A549 (cell line): ENCODE measurements around the gene MLLT1. TPM values are rescaled to one million over a fixed set of nuclear protein-coding genes. Genes with fewer than 3 reads are reported as not detected.

Experiments used
- ATAC-seq, 2 experiments: fragments of 200-7000 bp in 1 of 2; fragments of >200 bp in 1 of 2; cut with Nextera tagmentation in 1 of 2; cut with Tn5 transposase in 1 of 2; 3 replicates each; pipeline versions ENCODE4 v1.8.0 to v1.9.1; 2018 to 2020; ENCODE audit warnings: mild to moderate bottlenecking in 1 of 2, moderate library complexity in 1 of 2
- CTCF ChIA-PET: fragments of 300-600 bp; sonication (Branson Sonifier 250); formaldehyde crosslinking; extraction: SDS; loops from one replicate; lab custom pipeline; 2021; ENCODE audit warnings: antibody characterized with exemption, inconsistent platforms; lab: Yijun Ruan, JAX
- POLR2A ChIA-PET: fragments of 350-600 bp; formaldehyde crosslinking; extraction: SDS; loops from one replicate; lab custom pipeline; 2021; ENCODE audit warnings: antibody characterized with exemption, inconsistent platforms; lab: Yijun Ruan, JAX
- DNase-seq, 2 experiments: peaks; one replicate each; pipeline versions ENCODE4 v3.0.0 to v3.0.0-alpha.2; 2011 to 2016; ENCODE audit warnings: low read depth in 1 of 2, low spot score in 1 of 2
- FAIRE-seq: peaks from 2 replicates; lab custom pipeline; 2011; peaks lifted over from hg19 to GRCh38; lab: Jason Lieb, UNC
- H3K27ac ChIP-seq, 2 experiments: fragments of >200 bp; sonication (Bioruptor Twin); formaldehyde crosslinking; 3 replicates each; pipeline ENCODE4 v1.5.1; 2016 to 2017
- H3K4me1 ChIP-seq: fragments of >200 bp; sonication (Bioruptor Twin); formaldehyde crosslinking; 3 replicates; pipeline ENCODE4 v1.6.1; 2016
- H3K4me2 ChIP-seq: fragments of >200 bp; sonication (Bioruptor Twin); formaldehyde crosslinking; 3 replicates; pipeline ENCODE4 v1.6.1; 2016
- H3K4me3 ChIP-seq: fragments of >200 bp; sonication (Bioruptor Twin); formaldehyde crosslinking; 3 replicates; pipeline ENCODE4 v1.5.1; 2016
- H3K9me3 ChIP-seq: fragments of >200 bp; sonication (Bioruptor Twin); formaldehyde crosslinking; 3 replicates; pipeline ENCODE4 v1.6.1; 2016
- CBX2 ChIP-seq: fragments of 200-600 bp; sonication (generic); IDR thresholded peaks from 2 replicates; pipeline ENCODE4 v1.6.1; 2016; ENCODE audit warnings: low read depth, mild to moderate bottlenecking, borderline replicate concordance
- CHD4 ChIP-seq: fragments of 200-600 bp; sonication (generic); IDR thresholded peaks from 2 replicates; pipeline ENCODE4 v1.6.1; 2016; ENCODE audit warnings: antibody characterized with exemption, mild to moderate bottlenecking, borderline replicate concordance
- EHF ChIP-seq: fragments of 250-450 bp; sonication (Bioruptor Pico); IDR thresholded peaks from 2 replicates; pipeline ENCODE4 v1.5.0; 2020; ENCODE audit warnings: mild to moderate bottlenecking
- EP300 ChIP-seq, 2 experiments: fragments of >200 bp; sonication (Bioruptor Twin); formaldehyde crosslinking; IDR thresholded peaks; 2 replicates in 1 of 2; 3 replicates in 1 of 2; pipeline ENCODE4 v1.6.1; 2016 to 2017
- ESRRA ChIP-seq: fragments of 150-350 bp; IDR thresholded peaks from 2 replicates; pipeline ENCODE4 v1.6.1; 2014; ENCODE audit warnings: mild to moderate bottlenecking, low read length, borderline replicate concordance
- FOXS1 ChIP-seq: fragments of 250-450 bp; sonication (Bioruptor Pico); IDR thresholded peaks from 2 replicates; pipeline ENCODE4 v1.5.0; 2020; ENCODE audit warnings: mild to moderate bottlenecking, moderate library complexity
- GATA3 ChIP-seq: IDR thresholded peaks from 2 replicates; pipeline ENCODE4 v1.6.1; 2012; ENCODE audit warnings: borderline replicate concordance
- HDAC2 ChIP-seq: fragments of 200-600 bp; sonication (generic); IDR thresholded peaks from 2 replicates; pipeline ENCODE4 v1.6.1; 2016
- HOXB5 ChIP-seq: fragments of 250-450 bp; sonication (Bioruptor Pico); IDR thresholded peaks from 2 replicates; pipeline ENCODE4 v1.5.0; 2020; ENCODE audit warnings: mild to moderate bottlenecking, moderate library complexity
- KDM1A ChIP-seq: fragments of 200-600 bp; sonication (generic); IDR thresholded peaks from 2 replicates; pipeline ENCODE4 v1.6.1; 2016; ENCODE audit warnings: low read depth, mild to moderate bottlenecking
- RAD21 ChIP-seq, 2 experiments: fragments of >200 bp in 1 of 2; sonication (Bioruptor Twin) in 1 of 2; formaldehyde crosslinking in 1 of 2; IDR thresholded peaks in 1 of 2; conservative IDR thresholded peaks in 1 of 2; 2 replicates in 1 of 2; 3 replicates in 1 of 2; pipeline ENCODE4 v1.6.1; 2012 to 2018; ENCODE audit warnings: inconsistent platforms in 1 of 2
- RARB ChIP-seq: fragments of 250-450 bp; sonication (Bioruptor Pico); IDR thresholded peaks from 2 replicates; pipeline ENCODE4 v1.8.0; 2021; ENCODE audit warnings: mild to moderate bottlenecking, moderate library complexity
- RNF2 ChIP-seq: fragments of 200-600 bp; sonication (generic); IDR thresholded peaks from 2 replicates; pipeline ENCODE4 v1.6.1; 2016; ENCODE audit warnings: low read depth, mild to moderate bottlenecking, antibody characterized with exemption, moderate library complexity, borderline replicate concordance
- SREBF2 ChIP-seq: fragments of 450-650 bp; IDR thresholded peaks from 2 replicates; pipeline ENCODE4 v1.6.1; 2014; ENCODE audit warnings: mild to moderate bottlenecking, moderate library complexity
- ZSCAN20 ChIP-seq: fragments of 250-450 bp; sonication (Bioruptor Pico); IDR thresholded peaks from 2 replicates; pipeline ENCODE4 v1.8.0; 2022; ENCODE audit warnings: mild to moderate bottlenecking, moderate library complexity
- WGBS: methylation state at CpG from one replicate; pipeline ENCODE4 v1.1.6; 2017; ENCODE audit errors: missing lambda C conversion rate; 5-methylcytosine and 5-hydroxymethylcytosine counted together
- polyA plus RNA-seq, 4 experiments: library from polyadenylated mRNA; depleted of rRNA in 3 of 4; stranded (reverse); fragments of >200 nt; fragmentation: RNase III in 1 of 4; extraction: RNeasy Plus Mini Kit Qiagen cat#74134 plus additional on column Dnase treatment in 1 of 4; gene quantifications; 2 replicates in 3 of 4; 3 replicates in 1 of 4; pipeline ENCODE4 v1.2.3, GENCODE V29; 2011 to 2017
- TF ChIP-seq, protein P1 (sequence below): fragments of 250-450 bp; sonication (Bioruptor Pico); IDR thresholded peaks from 2 replicates; pipeline ENCODE4 v1.5.0; 2020; ENCODE audit warnings: low read depth, mild to moderate bottlenecking, moderate library complexity
- TF ChIP-seq, protein P2 (sequence below): fragments of >200 bp; sonication (Bioruptor Twin); formaldehyde crosslinking; IDR thresholded peaks from 3 replicates; pipeline ENCODE4 v1.5.1; 2016
- TF ChIP-seq, protein P3 (sequence below): fragments of 250-450 bp; sonication (Bioruptor Pico); IDR thresholded peaks from 2 replicates; pipeline ENCODE4 v1.5.0; 2021; ENCODE audit warnings: mild to moderate bottlenecking, moderate library complexity, borderline replicate concordance
- TF ChIP-seq, protein P4 (sequence below): fragments of >200 bp; sonication (Bioruptor Twin); formaldehyde crosslinking; IDR thresholded peaks from 3 replicates; pipeline ENCODE4 v1.6.1; 2016
- TF ChIP-seq, protein P5 (sequence below): fragments of 200-600 bp; sonication (generic); IDR thresholded peaks from 2 replicates; pipeline ENCODE4 v1.6.1; 2016; ENCODE audit warnings: antibody characterized with exemption, mild to moderate bottlenecking, moderate library complexity

MLLT1 gene
- polyA plus RNA-seq, 2 of the 4 experiments (the other 2 are of a cell fraction): 7.4 to 17.5 TPM

DNA sequence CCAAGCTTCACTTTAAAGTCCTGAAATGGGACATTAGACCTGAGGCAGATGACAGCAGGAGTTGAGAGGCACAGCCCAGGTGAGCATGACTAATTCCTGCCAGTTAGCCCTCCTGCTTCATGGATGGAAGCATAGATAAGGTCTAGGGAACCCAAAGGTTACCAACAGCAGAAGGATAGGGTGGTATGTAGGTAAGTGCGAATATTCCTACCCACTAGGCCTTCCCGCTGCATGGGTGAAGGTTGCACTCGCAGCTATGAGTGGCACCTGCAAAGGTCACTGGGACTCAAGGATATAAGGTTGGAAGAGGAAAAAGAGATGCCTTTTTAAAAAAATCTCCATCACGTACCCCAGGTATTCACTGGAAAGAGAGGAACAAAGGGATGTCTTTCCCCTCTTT lies 12.2 kb upstream of the MLLT1 start:
- DNase-seq: no peak
- no peak for ATAC-seq
- no peak for TF ChIP-seq GATA3
- TF ChIP-seq RAD21 (conservative IDR thresholded peaks at IDR 0.05 in 1 of 2, IDR thresholded peaks at IDR 0.05 in 1 of 2): no peak
- TF ChIP-seq, protein P1, sequence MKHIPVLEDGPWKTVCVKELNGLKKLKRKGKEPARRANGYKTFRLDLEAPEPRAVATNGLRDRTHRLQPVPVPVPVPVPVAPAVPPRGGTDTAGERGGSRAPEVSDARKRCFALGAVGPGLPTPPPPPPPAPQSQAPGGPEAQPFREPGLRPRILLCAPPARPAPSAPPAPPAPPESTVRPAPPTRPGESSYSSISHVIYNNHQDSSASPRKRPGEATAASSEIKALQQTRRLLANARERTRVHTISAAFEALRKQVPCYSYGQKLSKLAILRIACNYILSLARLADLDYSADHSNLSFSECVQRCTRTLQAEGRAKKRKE: no peak
- TF ChIP-seq EP300 (IDR thresholded peaks at IDR 0.05): no peak
- no peak for TF ChIP-seq KDM1A
- no peak for TF ChIP-seq ZSCAN20 (CRISPR knock-in tag)
- TF ChIP-seq RNF2: no peak
- ChIA-PET CTCF (interaction anchor here (0.7 to 1.7 kb wide), 2 partner anchors 74 to 449 kb away, joined by 3 to 5 read pairs; no protein-coding TSS in a partner anchor), POLR2A (no interaction called here)
- Histone ChIP-seq H3K4me1 (no peaks in the 10 kb centered on the region), H3K27ac (no peak overlapping the region), H3K4me3 (no peak overlapping the region), H3K9me3 (peaks cover 11% of the 10 kb centered on the region; the same call in 2 of the 3 replicates), H3K4me2 (no peak overlapping the region)
- no peak for FAIRE-seq
- 63% methylated on average over 4 of the region's 4 CpGs for WGBS

DNA sequence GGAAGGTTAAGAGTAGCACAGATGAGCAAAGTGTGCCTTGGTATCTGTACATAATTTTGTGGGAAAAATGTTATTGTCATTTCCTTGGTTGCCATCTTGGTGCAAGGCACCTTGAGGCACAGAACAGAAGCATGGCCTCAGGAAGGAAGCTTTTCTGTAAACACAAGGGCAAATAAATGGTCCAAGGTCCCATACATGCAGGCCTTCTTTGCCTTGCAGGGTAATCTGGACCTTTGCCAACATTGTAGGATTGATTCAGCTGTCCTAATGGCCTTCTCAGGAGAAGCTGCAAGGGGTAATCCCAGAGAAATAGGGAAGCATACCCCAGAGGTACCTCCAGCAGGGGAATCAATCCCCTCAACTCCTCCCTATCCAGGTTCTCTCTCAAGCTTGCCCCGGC lies 9.0 kb upstream of the MLLT1 start:
- Histone ChIP-seq H3K9me3 (peaks cover 15% of the 10 kb centered on the region; the same call in 2 of the 3 replicates), H3K4me2 (no peak overlapping the region), H3K4me3 (no peak overlapping the region), H3K27ac (no peak overlapping the region), H3K4me1 (no peaks in the 10 kb centered on the region)
- ChIA-PET POLR2A (no interaction called here), CTCF (no interaction called here)
- ATAC-seq: no peak
- no peak for DNase-seq
- TF ChIP-seq EHF (CRISPR knock-in tag): no peak
- TF ChIP-seq, protein P2, sequence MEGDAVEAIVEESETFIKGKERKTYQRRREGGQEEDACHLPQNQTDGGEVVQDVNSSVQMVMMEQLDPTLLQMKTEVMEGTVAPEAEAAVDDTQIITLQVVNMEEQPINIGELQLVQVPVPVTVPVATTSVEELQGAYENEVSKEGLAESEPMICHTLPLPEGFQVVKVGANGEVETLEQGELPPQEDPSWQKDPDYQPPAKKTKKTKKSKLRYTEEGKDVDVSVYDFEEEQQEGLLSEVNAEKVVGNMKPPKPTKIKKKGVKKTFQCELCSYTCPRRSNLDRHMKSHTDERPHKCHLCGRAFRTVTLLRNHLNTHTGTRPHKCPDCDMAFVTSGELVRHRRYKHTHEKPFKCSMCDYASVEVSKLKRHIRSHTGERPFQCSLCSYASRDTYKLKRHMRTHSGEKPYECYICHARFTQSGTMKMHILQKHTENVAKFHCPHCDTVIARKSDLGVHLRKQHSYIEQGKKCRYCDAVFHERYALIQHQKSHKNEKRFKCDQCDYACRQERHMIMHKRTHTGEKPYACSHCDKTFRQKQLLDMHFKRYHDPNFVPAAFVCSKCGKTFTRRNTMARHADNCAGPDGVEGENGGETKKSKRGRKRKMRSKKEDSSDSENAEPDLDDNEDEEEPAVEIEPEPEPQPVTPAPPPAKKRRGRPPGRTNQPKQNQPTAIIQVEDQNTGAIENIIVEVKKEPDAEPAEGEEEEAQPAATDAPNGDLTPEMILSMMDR: no peak
- no peak for FAIRE-seq
- 50% methylated on average over 1 of the region's 1 CpG for WGBS

DNA sequence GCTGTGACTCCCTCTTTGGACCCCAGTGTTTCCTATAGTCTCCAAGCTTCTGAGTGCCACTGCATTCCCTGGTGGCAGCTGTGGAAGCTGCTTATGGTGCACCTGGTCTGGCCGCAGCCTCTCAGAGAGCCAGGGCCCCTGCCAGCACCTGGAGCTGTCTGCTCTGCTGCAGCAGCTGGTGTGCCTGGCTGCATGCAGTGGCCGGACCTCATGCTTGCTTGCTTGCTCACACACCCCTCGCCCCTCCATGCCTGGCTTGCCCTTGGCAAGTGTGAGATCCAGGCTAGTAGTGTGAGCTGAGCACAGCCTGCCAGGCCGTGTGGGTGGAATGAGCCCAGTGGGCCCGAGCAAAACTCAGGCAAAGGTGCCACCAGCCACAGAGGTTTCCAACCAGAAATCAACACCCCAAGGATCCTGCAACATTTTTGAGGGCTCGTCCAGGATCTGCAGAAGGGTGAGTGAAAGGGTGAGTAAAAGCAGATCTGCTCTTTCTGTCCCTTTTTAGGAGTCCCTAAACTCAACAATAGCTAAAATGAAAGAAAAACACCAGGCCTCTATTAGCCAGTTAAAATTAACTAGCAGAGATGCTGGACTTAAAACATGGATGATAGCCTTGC lies 7.6 kb upstream of the MLLT1 start:
- Histone ChIP-seq H3K4me1 (no peaks in the 10 kb centered on the region), H3K9me3 (peaks cover 15% of the 10 kb centered on the region; the same call in 2 of the 3 replicates), H3K4me3 (no peak overlapping the region)
- no peak for FAIRE-seq
- POLR2A ChIA-PET: no interaction called here
- CTCF ChIA-PET: interaction anchor here (0.8 to 1.6 kb wide), 6 partner anchors 12 to 68 kb away, joined by 3 to 5 read pairs (median 4); no protein-coding TSS in a partner anchor
- no peak for ATAC-seq
- no peak for TF ChIP-seq HDAC2
- TF ChIP-seq CHD4: no peak
- no peak for TF ChIP-seq ESRRA
- no peak for TF ChIP-seq SREBF2
- TF ChIP-seq, protein P3, sequence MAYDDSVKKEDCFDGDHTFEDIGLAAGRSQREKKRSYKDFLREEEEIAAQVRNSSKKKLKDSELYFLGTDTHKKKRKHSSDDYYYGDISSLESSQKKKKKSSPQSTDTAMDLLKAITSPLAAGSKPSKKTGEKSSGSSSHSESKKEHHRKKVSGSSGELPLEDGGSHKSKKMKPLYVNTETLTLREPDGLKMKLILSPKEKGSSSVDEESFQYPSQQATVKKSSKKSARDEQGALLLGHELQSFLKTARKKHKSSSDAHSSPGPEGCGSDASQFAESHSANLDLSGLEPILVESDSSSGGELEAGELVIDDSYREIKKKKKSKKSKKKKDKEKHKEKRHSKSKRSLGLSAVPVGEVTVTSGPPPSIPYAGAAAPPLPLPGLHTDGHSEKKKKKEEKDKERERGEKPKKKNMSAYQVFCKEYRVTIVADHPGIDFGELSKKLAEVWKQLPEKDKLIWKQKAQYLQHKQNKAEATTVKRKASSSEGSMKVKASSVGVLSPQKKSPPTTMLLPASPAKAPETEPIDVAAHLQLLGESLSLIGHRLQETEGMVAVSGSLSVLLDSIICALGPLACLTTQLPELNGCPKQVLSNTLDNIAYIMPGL (CRISPR knock-in tag): no peak
- no peak for TF ChIP-seq HOXB5 (CRISPR knock-in tag)
- no peak for TF ChIP-seq FOXS1 (CRISPR knock-in tag)
- TF ChIP-seq, protein P4, sequence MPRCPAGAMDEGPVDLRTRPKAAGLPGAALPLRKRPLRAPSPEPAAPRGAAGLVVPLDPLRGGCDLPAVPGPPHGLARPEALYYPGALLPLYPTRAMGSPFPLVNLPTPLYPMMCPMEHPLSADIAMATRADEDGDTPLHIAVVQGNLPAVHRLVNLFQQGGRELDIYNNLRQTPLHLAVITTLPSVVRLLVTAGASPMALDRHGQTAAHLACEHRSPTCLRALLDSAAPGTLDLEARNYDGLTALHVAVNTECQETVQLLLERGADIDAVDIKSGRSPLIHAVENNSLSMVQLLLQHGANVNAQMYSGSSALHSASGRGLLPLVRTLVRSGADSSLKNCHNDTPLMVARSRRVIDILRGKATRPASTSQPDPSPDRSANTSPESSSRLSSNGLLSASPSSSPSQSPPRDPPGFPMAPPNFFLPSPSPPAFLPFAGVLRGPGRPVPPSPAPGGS: no peak
- TF ChIP-seq CBX2: no peak
- TF ChIP-seq, protein P5, sequence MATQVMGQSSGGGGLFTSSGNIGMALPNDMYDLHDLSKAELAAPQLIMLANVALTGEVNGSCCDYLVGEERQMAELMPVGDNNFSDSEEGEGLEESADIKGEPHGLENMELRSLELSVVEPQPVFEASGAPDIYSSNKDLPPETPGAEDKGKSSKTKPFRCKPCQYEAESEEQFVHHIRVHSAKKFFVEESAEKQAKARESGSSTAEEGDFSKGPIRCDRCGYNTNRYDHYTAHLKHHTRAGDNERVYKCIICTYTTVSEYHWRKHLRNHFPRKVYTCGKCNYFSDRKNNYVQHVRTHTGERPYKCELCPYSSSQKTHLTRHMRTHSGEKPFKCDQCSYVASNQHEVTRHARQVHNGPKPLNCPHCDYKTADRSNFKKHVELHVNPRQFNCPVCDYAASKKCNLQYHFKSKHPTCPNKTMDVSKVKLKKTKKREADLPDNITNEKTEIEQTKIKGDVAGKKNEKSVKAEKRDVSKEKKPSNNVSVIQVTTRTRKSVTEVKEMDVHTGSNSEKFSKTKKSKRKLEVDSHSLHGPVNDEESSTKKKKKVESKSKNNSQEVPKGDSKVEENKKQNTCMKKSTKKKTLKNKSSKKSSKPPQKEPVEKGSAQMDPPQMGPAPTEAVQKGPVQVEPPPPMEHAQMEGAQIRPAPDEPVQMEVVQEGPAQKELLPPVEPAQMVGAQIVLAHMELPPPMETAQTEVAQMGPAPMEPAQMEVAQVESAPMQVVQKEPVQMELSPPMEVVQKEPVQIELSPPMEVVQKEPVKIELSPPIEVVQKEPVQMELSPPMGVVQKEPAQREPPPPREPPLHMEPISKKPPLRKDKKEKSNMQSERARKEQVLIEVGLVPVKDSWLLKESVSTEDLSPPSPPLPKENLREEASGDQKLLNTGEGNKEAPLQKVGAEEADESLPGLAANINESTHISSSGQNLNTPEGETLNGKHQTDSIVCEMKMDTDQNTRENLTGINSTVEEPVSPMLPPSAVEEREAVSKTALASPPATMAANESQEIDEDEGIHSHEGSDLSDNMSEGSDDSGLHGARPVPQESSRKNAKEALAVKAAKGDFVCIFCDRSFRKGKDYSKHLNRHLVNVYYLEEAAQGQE: no peak
- TF ChIP-seq RARB (CRISPR knock-in tag): no peak
- TF ChIP-seq, protein P2: no peak
- TF ChIP-seq, all 56 proteins: peak for 0
- H3K27ac ChIP-seq: no peak overlapping the region
- DNase-seq: no peak
- no peak overlapping the region for H3K4me2 ChIP-seq
- 14% methylated on average over 4 of the region's 6 CpGs for WGBS
